Gastrocnemius medialis (tissue), 4 donors: ENCODE data around the gene CAMLG.

ENCODE experiments used
- POLR2A ChIP-seq, 2 donors: fragments of 450-650 bp; IDR thresholded peaks; one replicate each; pipeline ENCODE4 v1.6.1; 2017; ENCODE audit warnings: antibody characterized with exemption in 2 of 2, mild to moderate bottlenecking in 2 of 2, moderate library complexity in 2 of 2
- TF ChIP-seq, protein P1 (sequence below), 5 experiments: fragments of 450-650 bp in 3 of 5; fragments of 200-600 bp in 2 of 5; sonication (generic) in 2 of 5; IDR thresholded peaks in 4 of 5; conservative IDR thresholded peaks in 1 of 5; 1 replicate in 4 of 5; 2 replicates in 1 of 5; pipeline ENCODE4 v1.5.1; 2016 to 2019; ENCODE audit warnings: antibody characterized with exemption in 5 of 5, mild to moderate bottlenecking in 3 of 5, moderate library complexity in 3 of 5

DNA sequence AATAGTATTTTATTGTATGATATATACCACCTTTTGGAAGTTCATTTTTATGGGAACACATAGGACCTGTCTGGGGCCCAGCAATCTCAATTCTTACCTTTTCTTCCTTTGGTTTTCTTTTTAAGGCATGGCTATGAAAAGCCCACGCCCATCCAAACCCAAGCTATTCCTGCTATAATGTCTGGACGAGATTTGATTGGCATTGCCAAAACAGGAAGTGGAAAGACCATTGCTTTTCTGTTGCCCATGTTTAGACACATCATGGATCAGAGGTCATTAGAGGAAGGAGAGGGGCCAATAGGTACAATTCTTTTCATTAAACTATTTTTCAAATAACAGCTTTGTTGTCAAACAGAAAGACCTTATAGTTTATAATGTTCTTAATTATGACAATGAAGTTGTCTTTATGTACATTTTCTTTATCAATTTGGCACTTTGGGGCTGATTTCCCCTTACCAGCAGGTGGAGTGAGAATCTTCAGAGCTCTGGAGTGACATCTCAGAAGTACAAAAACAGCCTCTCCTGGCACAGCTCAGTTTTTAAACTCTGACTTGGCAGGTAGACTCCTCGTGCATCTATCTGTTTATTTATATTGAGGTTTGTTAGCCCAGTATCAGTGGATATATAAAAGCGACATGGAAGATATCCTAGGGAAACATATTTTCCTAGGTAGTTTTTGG lies 46.0 kb downstream of the CAMLG start:
- TF ChIP-seq, protein P1, sequence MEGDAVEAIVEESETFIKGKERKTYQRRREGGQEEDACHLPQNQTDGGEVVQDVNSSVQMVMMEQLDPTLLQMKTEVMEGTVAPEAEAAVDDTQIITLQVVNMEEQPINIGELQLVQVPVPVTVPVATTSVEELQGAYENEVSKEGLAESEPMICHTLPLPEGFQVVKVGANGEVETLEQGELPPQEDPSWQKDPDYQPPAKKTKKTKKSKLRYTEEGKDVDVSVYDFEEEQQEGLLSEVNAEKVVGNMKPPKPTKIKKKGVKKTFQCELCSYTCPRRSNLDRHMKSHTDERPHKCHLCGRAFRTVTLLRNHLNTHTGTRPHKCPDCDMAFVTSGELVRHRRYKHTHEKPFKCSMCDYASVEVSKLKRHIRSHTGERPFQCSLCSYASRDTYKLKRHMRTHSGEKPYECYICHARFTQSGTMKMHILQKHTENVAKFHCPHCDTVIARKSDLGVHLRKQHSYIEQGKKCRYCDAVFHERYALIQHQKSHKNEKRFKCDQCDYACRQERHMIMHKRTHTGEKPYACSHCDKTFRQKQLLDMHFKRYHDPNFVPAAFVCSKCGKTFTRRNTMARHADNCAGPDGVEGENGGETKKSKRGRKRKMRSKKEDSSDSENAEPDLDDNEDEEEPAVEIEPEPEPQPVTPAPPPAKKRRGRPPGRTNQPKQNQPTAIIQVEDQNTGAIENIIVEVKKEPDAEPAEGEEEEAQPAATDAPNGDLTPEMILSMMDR (IDR thresholded peaks at IDR 0.05 in 4 of 5, conservative IDR thresholded peaks at IDR 0.05 in 1 of 5) = no peak
- no peak for TF ChIP-seq POLR2A (IDR thresholded peaks at IDR 0.05)
